Gastrocnemius medialis (tissue), 4 donors: ENCODE measurements around the gene PTPRM. TPM values are rescaled to one million over a fixed set of nuclear protein-coding genes. Genes with fewer than 3 reads are reported as not detected.

ENCODE experiments used
- ATAC-seq, 2 donors: fragments of 150-250 bp; one replicate each; pipeline ENCODE4 v1.9.1; 2016
- DNase-seq, 2 donors: peaks; one replicate each; pipeline ENCODE4 v3.0.0-alpha.2; 2019
- H3K27ac ChIP-seq, 4 donors: fragments of 200-600 bp; sonication (generic); 1 replicate in 1 of 4; 2 replicates in 3 of 4; pipeline ENCODE4 v1.5.1; 2016 to 2018; ENCODE audit warnings: mild to moderate bottlenecking in 2 of 4, moderate library complexity in 1 of 4
- H3K27me3 ChIP-seq, 3 donors: fragments of 200-600 bp; sonication (generic) in 2 of 3; 1 replicate in 1 of 3; 2 replicates in 2 of 3; pipeline versions ENCODE4 v1.5.1 to v1.6.0; 2016 to 2019; ENCODE audit warnings: mild to moderate bottlenecking in 1 of 3, moderate library complexity in 1 of 3
- H3K36me3 ChIP-seq, 2 donors: fragments of 200-600 bp; sonication (generic) in 1 of 2; one replicate each; pipeline ENCODE4 v1.5.1; 2017 to 2018
- H3K4me1 ChIP-seq, 2 donors: fragments of 200-600 bp; sonication (generic) in 1 of 2; one replicate each; pipeline ENCODE4 v1.5.1; 2016 to 2017; ENCODE audit warnings: mild to moderate bottlenecking in 2 of 2
- H3K4me3 ChIP-seq, 4 donors: fragments of 200-600 bp; sonication (generic) in 3 of 4; 1 replicate in 1 of 4; 2 replicates in 3 of 4; pipeline ENCODE4 v1.5.1; 2016 to 2019; ENCODE audit warnings: mild to moderate bottlenecking in 2 of 4
- H3K9me3 ChIP-seq, 3 donors: fragments of 200-600 bp; sonication (generic) in 2 of 3; 1 replicate in 1 of 3; 2 replicates in 2 of 3; pipeline ENCODE4 v1.5.1; 2016 to 2019
- POLR2A ChIP-seq, 2 donors: fragments of 450-650 bp; IDR thresholded peaks; one replicate each; pipeline ENCODE4 v1.6.1; 2017; ENCODE audit warnings: antibody characterized with exemption in 2 of 2, mild to moderate bottlenecking in 2 of 2, moderate library complexity in 2 of 2
- in situ Hi-C, 4 donors: fragments of 200-750 bp; cut with MboI; loops; one replicate each; pipeline versions ENCODE4 v1.15.0 to v1.8.0; 2017; ENCODE audit warnings: low sequenced_read_pairs in 4 of 4
- intact Hi-C: fragments of 100-400 bp; cut with DNase I; formaldehyde crosslinking; loops from one replicate; pipeline ENCODE4 v1.15.1; 2023; ENCODE audit warnings: low total_unique reads
- total RNA-seq, 4 donors: library from RNA; depleted of rRNA; stranded (reverse); fragments of >200 nt; gene quantifications; one replicate each; pipeline versions ENCODE4 v1.1.0 to v1.2.3, GENCODE V29; 2016
- TF ChIP-seq, protein P1 (sequence below), 5 experiments: fragments of 450-650 bp in 3 of 5; fragments of 200-600 bp in 2 of 5; sonication (generic) in 2 of 5; IDR thresholded peaks in 4 of 5; conservative IDR thresholded peaks in 1 of 5; 1 replicate in 4 of 5; 2 replicates in 1 of 5; pipeline ENCODE4 v1.5.1; 2016 to 2019; ENCODE audit warnings: antibody characterized with exemption in 5 of 5, mild to moderate bottlenecking in 3 of 5, moderate library complexity in 3 of 5

PTPRM gene
- total RNA-seq, 4 donors from 2014 or later: 52.6 to 79.3 (median 63.8) TPM

DNA sequence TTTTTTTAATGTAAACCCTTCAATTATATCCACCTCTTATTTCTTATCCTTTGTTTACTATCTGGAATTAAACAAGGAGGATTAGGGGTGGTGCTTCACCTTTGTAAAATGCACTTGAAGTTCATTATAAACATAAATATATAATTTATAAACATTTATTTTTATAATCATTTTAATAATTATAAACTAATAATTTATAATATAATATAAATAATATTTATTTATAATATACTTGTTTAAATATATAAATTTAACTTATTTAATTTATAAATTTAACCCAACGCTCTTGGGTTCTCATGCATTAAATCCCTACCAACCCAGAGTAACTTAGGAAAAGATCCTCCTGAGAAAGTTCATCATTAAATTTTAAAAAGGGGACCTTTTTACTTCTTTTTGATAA lies 452.5 kb downstream of the PTPRM start:
- no peak overlapping the region for H3K27ac ChIP-seq
- no peak for DNase-seq
- H3K4me3 ChIP-seq: no peak overlapping the region
- TF ChIP-seq, protein P1, sequence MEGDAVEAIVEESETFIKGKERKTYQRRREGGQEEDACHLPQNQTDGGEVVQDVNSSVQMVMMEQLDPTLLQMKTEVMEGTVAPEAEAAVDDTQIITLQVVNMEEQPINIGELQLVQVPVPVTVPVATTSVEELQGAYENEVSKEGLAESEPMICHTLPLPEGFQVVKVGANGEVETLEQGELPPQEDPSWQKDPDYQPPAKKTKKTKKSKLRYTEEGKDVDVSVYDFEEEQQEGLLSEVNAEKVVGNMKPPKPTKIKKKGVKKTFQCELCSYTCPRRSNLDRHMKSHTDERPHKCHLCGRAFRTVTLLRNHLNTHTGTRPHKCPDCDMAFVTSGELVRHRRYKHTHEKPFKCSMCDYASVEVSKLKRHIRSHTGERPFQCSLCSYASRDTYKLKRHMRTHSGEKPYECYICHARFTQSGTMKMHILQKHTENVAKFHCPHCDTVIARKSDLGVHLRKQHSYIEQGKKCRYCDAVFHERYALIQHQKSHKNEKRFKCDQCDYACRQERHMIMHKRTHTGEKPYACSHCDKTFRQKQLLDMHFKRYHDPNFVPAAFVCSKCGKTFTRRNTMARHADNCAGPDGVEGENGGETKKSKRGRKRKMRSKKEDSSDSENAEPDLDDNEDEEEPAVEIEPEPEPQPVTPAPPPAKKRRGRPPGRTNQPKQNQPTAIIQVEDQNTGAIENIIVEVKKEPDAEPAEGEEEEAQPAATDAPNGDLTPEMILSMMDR (IDR thresholded peaks at IDR 0.05 in 4 of 5, conservative IDR thresholded peaks at IDR 0.05 in 1 of 5): no peak
- no peak for TF ChIP-seq POLR2A (IDR thresholded peaks at IDR 0.05)
- intact Hi-C loops (no loop called here), in situ Hi-C loops (no loop called here)
- no peaks in the 10 kb centered on the region for H3K36me3 ChIP-seq
- H3K4me1 ChIP-seq: peaks cover 5 to 6% of the 10 kb centered on the region in 2 donors
- ATAC-seq: no peak
- H3K9me3 ChIP-seq: no peaks in the 10 kb centered on the region
- no peaks in the 10 kb centered on the region for H3K27me3 ChIP-seq

GRCh38 chr18:8020132-8020846 lies 453.2 kb downstream of the PTPRM start:
- Histone ChIP-seq H3K4me1 (peaks cover 5 to 6% of the 10 kb centered on the region in 2 donors), H3K27ac (no peak overlapping the region), H3K9me3 (no peaks in the 10 kb centered on the region), H3K36me3 (no peaks in the 10 kb centered on the region), H3K4me3 (no peak overlapping the region), H3K27me3 (no peaks in the 10 kb centered on the region)
- intact Hi-C loops: no loop called here
- DNase-seq (no peak), ATAC-seq (no peak)
- no peak for TF ChIP-seq POLR2A (IDR thresholded peaks at IDR 0.05)
- TF ChIP-seq, protein P1 (IDR thresholded peaks at IDR 0.05 in 4 of 5, conservative IDR thresholded peaks at IDR 0.05 in 1 of 5): no peak
- in situ Hi-C loops: no loop called here

DNA sequence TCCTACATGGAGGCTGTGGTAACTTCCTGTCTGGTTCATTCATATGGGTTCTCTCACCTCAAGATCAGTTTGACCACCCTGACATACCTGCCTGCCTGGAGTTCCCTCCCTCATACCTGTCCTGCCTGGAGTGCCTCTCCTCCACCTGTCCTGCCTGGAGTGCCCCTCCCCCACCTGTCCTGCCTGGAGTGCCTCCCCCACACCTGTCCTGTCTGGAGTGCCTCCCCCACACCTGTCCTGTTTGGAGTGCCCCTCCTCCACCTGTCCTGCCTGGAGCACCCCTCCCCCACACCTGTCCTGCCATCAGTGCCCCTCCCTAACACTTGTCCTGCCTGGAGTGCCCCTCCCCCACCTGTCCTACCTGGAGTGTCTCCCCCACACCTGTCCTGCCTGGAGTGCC lies 461.9 kb downstream of the PTPRM start:
- no peak for ATAC-seq
- in situ Hi-C loops: no loop called here

GRCh38 chr18:8029731-8030130 lies 462.6 kb downstream of the PTPRM start:
- Histone ChIP-seq H3K27ac (no peak overlapping the region), H3K4me1 (no peaks in the 10 kb centered on the region), H3K9me3 (no peaks in the 10 kb centered on the region), H3K27me3 (no peaks in the 10 kb centered on the region), H3K4me3 (no peak overlapping the region), H3K36me3 (no peaks in the 10 kb centered on the region)
- no peak for DNase-seq
- no peak for ATAC-seq
- intact Hi-C loops: no loop called here
- TF ChIP-seq, protein P1 (IDR thresholded peaks at IDR 0.05 in 4 of 5, conservative IDR thresholded peaks at IDR 0.05 in 1 of 5): no peak
- no peak for TF ChIP-seq POLR2A (IDR thresholded peaks at IDR 0.05)
- in situ Hi-C loops: no loop called here

More for the DNA sequence above, 461.9 kb downstream of the PTPRM start:
- no peak overlapping the region for H3K4me3 ChIP-seq
- peak in 1 of 2 donors; percentile 12 for DNase-seq
- no peak overlapping the region for H3K27ac ChIP-seq
- TF ChIP-seq, protein P1 (IDR thresholded peaks at IDR 0.05 in 4 of 5, conservative IDR thresholded peaks at IDR 0.05 in 1 of 5): no peak
- TF ChIP-seq POLR2A (IDR thresholded peaks at IDR 0.05): no peak
- H3K9me3 ChIP-seq: no peaks in the 10 kb centered on the region
- H3K27me3 ChIP-seq: no peaks in the 10 kb centered on the region
- intact Hi-C loops: no loop called here
- no peaks in the 10 kb centered on the region for H3K36me3 ChIP-seq
- no peaks in the 10 kb centered on the region for H3K4me1 ChIP-seq

- DNase-seq: no peak
- Histone ChIP-seq H3K27ac (no peak overlapping the region), H3K9me3 (no peaks in the 10 kb centered on the region), H3K4me1 (no peaks in the 10 kb centered on the region), H3K36me3 (no peaks in the 10 kb centered on the region), H3K4me3 (no peak overlapping the region), H3K27me3 (no peaks in the 10 kb centered on the region)
- in situ Hi-C loops: no loop called here
- TF ChIP-seq, protein P1 (IDR thresholded peaks at IDR 0.05 in 4 of 5, conservative IDR thresholded peaks at IDR 0.05 in 1 of 5): no peak
- no peak for TF ChIP-seq POLR2A (IDR thresholded peaks at IDR 0.05)
- ATAC-seq: no peak
- intact Hi-C loops: no loop called here
Measured at GRCh38 chr18:8030201-8030600, 463.1 kb downstream of the PTPRM start.
